HG03442 (cell line): ENCODE results near the gene SHC2.
"Not testable (repeated sequence)": the region's sequence is repeated elsewhere in the genome, so short reads cannot be mapped to it uniquely, and the experiment has no call there.

Experiments used
- ATAC-seq: cut with Tn5 transposase; IDR thresholded peaks from one replicate; pipeline ENCODE4 v1.9.1; 2021; ENCODE audit warnings: mild to moderate bottlenecking, moderate library complexity; ENCODE audit not compliant: unreplicated experiment

Gene SHC2

DNA sequence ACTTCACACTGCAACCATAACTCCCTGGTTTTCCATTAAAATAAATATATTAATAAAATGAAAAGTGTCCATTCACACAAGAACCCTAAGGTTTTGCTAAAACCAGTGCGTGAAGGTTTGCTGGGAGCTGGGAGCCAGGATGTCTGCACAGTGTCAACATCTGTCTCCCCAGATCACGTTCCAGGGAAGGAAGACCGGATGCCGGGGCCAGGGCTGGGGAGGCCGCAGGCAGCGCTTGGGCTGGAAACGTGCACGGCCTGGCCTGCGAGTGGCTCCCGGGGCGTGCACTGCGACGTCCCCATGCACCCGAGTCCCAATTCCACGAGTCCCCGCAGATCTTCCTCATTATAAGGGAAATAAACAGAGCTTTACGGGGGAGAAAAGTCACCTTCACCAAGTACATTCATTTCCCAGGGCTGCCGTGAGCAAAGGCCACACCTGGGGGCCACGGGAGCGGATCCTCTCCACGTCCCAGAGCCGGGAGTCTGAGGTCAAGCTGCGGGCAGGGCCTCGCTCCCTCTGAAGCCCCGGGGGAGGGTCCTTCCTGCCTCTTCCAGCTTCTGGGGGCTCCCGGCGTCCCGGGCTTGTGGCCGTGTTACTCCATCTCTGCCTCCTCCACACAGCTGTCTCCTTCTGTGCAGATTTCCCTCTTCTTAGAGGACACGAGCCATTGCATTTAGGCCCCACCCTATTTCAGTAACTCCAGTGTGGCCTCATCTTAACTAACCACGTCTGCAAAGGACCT is 12.8 kb downstream of the SHC2 start:
- ATAC-seq: no peak

DNA sequence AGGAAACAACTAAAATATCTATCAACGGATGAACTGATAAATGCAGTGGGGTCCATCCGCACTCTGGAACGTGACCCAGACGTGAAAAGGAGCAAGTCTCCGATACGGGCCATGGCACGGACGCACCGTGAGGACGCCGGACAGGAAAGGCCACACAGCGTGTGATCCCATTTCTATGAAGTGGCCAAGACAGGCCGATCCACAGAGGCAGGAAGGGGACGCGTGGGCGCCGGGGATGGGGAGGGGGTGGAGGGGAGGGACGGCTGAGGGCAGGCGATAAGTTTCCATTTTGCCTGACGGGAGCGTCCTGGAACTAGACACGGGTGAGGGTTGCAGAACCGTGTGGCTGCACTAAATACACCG is 13.8 kb downstream of the SHC2 start:
- no peak for ATAC-seq

DNA sequence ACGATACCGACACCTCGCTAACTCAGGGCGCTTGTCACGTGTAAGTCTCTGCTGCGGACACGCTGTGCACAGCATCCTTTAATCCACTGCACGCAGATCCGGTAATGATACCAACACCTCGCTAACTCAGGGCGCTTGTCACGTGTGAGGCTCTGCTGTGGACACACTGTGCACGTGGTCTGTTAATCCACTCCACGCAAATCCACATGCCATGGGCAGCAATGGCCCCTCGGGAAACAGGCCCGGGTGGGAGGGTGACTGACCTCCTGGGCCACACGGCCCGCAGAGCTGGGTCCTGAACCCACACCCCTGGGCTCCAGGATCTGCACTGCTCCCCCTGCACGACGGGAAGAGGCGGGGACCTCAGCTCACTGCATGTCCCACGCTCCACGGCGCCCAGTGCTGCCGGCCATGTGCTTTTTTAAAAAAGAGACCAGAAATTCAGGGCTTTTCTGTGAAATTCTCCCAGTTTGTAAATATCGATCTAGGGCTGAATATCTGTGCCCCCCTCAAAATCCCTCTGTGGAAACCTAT is 16.1 kb downstream of the SHC2 start:
- no peak for ATAC-seq

DNA sequence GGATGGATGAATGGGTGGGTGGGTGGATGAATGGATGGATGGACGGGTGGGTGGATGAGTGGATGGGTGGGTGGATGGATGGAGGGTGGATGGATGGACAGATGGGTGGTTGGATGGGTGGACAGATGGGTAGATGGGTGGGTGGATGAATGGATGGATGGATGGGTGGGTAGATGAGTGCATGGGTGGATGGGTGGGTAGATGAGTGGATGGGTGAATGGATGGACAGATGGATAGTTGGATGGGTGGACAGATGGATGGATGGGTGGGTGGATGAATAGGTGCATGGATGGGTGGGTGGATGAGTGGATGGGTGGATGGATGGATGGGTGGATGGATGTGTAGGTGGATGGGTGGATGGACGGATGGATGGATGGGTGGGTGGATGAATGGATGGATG is 17.8 kb downstream of the SHC2 start:
- no peak for ATAC-seq

DNA sequence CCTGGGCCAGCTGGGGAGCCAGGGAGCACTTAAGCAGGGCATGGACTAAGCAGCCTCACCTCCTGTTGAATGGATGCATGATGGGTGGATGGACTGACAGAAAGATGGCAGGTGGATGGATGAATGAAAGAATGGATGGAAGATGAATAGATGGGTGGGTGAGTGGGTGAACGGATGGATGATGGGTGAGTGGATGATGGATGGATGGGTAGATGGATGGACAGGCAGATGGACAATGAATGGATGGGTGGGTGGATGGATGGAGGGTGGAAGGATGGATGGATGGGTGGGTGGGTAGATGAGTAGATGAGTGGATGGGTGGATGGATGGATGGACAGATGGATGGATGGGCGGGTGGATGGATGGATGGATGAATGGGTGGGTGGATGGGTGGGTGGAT is 18.7 kb downstream of the SHC2 start:
- no peak for ATAC-seq

DNA sequence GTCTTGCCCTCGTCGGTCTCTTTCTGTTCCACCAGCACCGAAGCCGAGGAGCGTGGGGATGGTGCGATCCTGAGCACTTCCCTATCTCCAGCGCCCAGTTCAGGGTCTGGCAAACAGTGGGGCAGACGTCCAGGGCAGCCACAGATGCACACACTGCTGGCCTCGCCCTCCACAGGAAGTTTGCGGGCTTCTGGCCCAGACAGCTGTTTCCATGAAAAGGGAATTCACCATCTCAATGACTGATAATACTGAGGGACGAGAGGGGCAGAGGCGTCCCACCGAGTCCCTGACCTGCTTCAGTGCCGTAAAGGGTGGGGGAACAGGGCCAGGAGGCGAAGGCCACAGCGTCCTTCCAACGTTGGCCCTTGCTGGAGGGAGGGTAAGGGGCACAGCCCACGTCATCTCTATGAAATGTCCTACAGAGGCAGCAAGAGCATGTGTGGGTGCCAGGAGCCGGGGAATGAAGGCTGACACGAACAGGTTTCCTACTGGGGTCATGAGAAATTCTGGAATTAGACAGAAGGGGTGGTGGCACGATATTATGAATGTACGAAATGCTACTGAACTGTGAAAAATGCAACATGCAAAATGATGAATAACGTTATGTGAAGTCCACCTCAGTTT is 19.5 kb downstream of the SHC2 start:
- ATAC-seq: no peak

DNA sequence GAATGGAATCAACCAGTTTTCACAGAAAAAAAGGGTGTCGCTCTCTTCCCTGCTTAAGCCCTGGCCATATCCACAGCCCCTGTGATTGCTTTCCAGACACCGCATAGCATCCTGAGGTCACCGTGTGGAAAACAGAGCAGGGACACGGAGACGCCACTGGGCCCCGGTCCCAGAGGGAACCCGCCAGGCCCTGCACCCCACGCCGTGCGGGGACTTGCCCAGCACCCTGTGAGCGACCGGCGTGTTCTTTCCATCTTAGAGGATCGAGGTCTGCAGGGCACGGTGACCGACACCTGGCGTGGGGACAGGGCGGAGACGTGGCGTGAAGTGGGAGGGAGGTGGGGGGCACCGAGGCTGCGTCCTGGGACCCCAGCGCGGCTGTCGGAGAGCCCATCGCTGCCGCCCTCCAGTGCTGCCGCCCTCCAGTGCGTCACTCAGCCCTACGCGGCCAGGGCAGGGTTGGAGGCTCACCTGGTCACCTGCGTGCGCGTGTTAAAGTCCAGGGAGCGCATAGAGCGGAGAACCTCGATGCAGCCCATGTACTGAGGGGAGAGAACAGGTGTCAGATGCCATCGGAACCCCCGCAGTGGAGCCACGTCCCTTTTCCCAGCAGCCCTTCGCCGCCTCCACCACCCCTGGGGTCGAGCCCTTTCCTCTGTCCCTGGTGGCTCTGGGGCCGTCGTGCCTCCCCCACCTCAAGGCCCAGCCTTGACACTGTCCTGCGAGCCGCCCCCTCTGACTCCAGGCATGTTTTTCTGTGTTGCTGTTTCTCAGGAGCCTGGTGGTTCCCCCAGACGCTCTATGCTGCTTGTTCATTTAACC is 20.2 kb downstream of the SHC2 start:
- ATAC-seq: no peak

DNA sequence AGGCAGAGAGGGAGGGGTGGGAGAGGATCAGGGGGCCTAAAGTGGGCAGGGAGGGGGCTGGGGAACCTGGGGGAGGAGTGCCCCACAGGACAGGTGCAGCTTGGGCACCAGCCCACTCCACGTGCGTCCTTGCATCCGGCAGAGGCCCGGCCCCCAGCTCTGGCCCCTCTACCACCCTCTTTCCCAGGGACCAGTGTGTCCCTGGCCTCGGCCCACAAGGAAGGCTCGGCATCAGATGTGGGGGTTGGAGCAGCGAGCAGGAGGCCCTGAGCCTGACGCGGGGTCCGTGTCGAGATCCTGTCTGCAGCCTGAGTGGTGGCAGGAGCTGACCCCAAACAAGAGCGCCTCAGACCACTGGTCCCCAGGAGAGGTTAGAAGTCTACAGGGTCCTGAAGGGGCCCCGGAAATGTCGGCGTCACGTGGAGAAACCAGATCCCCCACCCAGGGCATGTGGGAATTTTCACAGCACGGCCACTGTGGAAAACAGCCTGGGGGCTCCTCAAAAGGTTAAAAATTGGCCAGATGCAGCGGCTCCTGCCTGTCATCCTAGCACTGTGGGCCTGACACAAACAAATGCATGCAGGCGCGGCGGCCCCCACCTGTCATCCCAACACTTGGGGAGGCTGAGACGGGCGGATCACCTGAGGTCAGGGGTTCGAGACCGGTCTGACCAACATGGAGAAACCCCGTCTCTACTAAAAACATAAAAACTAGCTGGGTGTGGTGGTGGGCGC is 21.5 kb downstream of the SHC2 start:
- ATAC-seq: no peak

DNA sequence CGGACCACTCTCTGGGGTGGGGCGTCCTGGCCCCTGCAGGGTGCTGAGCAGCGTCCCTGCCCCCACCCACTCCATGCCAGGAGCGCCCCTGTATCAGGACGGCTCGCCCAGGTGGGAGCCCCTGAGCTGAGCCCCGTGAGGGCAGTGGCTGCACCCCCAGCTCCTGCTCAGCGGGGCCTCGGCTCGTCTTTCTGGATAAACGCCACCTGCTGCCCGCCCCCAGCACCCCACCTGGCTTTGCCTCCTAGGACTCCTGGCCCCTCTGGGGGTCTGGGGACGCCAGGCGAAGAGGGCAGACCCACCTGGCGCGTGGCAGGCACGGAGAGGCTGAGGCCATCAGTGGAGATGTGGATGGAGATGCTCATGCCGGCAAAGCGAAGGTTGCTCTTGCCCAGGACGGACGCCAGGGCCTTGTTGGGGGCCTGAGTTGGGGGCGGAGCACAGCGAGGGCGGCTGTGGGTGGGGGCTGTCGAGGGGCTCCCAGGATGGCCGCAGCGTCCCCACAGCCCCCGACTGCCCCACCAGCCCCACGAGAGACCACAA is 22.3 kb downstream of the SHC2 start:
- ATAC-seq: no peak

DNA sequence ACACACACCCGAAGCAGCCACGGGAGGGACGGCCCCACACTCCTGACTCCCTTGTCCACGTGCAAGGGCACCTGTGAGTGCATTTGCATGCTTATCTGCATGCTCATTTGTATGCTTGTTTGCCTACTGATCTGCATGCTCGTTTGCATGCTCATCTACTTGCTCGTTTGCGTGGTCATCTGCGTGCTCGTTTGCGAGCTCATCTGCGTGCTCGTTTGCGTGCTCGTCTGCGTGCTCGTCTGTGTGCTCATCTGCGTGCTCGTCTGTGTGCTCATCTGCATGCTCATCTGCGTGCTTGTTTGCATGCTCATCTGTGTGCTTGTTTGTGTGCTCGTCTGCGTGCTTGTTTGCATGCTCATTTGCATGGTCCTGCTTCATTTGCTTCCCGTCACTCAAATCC is 23.8 kb downstream of the SHC2 start:
- ATAC-seq: no peak

DNA sequence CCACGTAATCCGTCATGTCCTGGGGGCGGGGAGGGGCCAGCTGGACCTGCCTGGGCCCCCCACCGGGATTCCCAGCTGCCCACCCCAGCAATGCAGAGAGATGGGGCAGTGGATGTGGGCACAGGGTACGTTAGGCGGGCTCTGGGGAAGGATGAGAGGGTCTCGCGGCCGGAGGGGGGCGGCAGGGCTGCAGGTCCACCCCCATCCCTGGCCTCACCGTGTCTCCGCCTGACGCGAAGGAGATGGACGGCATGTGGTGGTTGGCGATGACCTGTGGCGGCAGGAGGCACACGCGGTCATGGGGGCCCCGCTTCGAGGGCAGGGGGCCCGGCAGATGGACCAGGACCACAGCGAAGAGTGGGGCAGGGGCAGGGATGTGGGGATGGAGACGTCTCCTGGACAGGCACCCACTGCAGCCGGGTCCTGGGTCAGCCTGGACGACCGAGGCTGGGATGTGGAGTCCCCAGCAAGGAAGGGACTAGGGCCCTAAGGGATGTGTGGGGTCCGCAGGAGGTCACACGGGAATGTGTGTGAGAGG is 24.4 kb downstream of the SHC2 start:
- no peak for ATAC-seq

DNA sequence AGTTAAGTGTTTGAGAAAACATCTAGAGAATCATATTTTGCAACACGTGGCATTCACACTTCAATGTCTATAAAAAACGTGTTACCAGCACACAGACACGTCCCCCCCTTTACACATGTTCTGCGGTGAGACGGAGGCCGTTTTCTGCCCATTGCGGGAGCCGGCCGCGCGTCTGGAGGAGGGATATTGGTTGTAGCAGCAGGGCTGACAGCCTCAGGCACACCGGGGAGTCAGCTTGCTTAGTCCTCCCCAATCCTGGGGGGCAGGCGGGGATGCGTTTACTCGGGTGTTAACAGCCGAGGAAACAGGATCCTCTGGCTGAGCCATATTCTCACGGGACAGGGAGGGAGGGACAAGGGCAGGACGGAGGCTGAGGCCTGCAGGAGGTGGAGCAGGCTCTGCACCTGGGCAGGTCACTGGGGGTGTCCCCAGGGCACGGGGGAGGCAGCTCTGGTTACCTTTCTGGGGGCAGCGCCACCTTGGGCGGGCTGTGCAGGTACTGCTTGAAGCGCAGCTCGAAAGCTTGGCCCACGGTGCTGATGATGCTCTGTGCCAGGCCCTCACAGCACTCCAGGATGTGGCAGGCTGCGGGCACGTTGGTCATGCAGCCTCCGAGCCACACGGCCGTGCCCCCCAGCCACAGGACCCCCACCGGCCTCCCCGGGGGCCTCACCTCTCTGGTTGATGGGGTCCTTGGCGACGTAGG is 25.0 kb downstream of the SHC2 start:
- no peak for ATAC-seq

DNA sequence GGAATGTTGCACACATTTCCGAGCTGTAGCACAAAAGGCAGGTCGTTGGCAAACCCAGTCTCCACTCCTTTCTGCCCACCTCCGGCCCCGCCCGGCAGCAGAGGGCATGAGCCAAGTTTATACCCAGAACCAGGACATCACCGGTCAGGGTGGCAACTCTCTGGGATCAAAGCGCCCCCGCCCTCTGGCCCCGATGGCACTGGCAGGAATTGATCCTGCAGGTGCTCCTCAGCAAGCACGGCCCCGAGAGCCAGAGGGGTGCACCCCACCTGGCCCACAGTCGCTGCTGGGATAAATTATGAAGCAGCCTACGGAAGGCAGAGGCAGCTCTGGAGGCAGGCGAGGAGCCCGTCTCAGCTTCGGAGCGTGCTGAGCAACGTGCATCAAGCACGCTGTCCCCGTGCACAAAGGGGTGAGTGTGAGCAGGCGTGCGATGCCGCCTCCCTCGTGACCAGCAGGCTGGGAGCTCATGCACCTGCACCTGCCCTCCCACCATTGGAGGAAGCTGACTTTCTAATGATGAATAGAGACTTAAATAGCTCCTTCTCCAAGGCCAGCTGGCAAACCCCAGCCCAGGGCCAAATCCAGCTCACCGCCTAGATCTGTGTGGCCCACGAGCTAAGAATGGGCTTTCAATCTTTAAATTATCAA is 25.7 kb downstream of the SHC2 start:
- no peak for ATAC-seq

DNA sequence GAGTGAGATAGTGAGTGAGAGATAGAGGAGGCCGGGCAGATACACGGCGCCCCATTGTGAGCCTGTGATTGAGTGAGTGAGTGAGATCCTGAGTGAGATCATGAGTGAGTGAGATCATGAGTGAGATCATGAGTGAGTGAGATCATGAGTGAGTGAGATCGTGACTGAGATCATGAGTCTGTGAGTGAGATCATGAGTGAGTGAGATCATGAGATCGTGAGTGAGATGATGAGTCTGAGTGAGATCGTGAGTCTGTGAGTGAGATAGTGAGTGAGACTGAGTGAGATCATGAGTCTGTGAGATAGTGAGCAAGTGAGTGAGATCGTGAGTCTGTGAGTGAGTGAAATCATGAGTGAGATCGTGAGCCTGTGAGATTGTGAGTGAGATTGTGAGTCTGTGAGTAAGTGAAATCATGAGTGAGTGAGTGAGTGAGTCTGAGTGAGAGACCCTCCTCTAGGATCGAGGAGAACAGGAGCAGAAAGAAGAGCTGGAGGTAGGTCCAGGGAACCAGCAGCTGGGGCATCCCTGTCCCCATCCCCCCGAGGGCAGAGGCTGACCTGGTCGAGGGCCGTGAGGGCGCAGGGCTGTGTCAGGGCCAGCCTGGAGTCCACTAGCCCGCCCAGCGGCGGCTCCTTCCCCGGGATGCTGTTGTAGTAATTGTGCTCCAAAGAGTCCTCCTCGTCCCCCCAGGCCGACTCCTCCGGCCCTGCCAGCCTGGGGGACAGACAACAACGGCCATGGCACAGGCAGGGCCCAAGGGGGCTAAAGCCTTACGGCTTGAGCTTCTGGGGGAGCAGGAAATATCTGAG is 26.5 kb downstream of the SHC2 start:
- ATAC-seq: no peak

DNA sequence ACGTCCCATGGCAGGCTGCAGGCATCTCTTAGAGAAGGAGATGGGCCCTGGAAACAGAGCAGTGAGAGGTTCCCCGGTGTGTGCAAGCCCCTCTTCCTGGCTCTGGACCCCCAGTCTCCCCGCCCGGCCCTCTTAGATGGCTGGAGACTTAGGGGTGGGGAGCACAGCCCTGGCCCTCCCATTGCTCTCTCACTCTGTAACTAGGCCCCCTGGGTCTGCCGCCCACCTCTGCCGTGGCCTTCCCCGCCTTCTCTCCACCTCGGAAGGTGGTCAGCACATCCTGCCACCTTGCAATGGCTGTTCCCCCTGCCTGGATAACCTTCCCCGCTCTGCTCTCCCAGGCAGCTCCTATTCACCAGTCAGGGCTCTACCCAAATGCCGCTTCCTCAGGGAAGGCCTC is 30.1 kb downstream of the SHC2 start:
- no peak for ATAC-seq

DNA sequence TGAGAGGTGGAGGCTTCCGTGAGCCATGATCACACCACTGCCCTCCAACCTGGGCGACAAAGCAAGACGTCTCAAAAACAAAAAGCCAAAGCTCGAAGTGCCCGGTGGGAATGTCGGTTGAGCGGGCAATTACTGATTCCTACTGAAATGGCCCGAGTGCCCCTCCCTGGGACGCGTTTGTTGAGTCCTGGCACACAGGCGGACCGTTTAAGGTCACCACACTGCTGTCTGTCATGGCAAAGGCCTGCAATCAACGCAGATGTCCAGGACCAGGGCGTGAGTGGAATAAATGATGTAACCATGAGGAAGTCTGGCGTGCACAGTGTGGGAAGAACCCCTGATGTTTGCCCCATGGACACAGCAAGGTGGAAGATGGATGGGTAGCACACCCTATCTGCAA is 32.7 kb downstream of the SHC2 start:
- ATAC-seq: no peak

DNA sequence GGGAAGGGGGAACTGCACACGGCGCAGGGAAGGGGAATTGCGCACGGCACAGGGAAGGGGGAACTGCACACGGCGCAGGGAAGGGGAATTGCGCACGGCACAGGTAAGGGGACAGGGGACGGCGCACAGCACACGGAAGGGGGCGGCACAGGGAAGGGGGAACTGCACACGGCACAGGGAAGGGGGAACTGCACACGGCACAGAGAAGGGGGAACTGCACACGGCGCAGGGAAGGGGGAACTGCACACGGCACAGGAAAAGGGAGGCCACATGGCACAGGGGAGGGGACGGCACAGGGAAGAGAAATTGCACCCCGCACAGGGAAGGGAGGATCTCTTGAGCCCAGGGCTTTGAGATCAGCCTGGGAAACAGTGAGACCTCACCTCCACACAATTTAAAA is 33.2 kb downstream of the SHC2 start:
- ATAC-seq: not testable (repeated sequence)

DNA sequence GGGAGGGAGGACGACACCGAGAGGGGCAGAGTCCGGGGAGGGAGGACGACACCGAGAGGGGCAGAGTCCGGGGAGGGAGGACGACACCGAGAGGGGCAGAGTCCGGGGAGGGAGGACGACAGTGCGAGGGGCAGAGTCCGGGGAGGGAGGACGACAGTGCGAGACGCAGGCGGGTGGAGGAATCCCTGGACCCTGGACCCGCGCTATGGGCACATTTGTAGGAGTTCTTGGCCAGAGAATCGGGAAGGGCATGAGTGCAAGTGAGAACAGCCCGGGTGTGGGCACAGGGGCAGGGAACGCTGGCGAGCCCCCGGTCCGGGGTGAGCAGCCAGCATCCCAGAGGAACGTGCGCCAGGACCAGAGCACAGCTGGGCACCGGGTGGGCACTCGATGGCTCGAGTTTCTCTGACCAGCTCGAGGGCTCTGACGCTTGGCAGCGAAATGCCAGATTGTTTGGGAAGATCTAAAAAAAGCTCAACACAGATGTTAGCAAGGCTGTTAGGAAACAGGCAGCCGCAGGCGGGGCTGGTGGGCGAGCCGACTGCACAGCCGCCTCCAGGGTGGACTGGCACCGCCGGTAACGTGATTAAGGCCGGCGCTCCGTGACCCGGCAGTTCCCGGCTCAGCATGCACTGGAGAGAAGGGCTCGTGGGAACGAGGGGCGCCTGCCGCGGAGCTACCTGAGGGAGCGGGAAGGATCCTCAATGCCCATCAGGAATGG is 33.9 kb downstream of the SHC2 start:
- ATAC-seq: no peak
